Measurements from ENCODE around the gene CAPN5.

DNA sequence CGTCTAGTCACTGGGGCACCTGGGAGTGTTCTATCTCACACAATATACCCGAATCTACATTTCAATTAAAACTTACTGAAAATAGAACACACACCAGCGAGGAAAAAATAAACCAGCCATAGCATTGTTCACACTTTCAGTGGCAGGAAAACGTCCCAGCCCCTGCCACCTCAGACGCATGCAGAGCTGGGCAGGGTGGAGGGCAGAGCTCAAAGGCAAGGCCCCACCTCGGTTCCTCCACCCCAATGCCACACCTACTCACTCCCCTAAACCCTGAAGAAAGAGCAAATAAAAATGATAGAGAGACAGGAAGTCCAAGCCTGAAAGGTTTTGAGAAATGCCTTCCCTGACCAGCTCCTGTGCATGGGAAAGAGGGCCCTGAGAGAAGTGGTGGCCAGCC, 17.7 kb upstream of the CAPN5 start:
- TF ChIP-seq, protein P1, sequence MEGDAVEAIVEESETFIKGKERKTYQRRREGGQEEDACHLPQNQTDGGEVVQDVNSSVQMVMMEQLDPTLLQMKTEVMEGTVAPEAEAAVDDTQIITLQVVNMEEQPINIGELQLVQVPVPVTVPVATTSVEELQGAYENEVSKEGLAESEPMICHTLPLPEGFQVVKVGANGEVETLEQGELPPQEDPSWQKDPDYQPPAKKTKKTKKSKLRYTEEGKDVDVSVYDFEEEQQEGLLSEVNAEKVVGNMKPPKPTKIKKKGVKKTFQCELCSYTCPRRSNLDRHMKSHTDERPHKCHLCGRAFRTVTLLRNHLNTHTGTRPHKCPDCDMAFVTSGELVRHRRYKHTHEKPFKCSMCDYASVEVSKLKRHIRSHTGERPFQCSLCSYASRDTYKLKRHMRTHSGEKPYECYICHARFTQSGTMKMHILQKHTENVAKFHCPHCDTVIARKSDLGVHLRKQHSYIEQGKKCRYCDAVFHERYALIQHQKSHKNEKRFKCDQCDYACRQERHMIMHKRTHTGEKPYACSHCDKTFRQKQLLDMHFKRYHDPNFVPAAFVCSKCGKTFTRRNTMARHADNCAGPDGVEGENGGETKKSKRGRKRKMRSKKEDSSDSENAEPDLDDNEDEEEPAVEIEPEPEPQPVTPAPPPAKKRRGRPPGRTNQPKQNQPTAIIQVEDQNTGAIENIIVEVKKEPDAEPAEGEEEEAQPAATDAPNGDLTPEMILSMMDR (IDR thresholded peaks at IDR 0.05; ENCODE audit: insufficient read depth, low read length): no peak
- no peak for TF ChIP-seq POLR2AphosphoS5 (IDR thresholded peaks at IDR 0.05; ENCODE audit: low read depth)

Measured in HL-60 (cell line).